Spleen (tissue), 7 donors: ENCODE results near the gene COL5A1.

Experiments
- POLR2AphosphoS5 ChIP-seq, 3 donors: sonication (generic); formaldehyde crosslinking; IDR thresholded peaks; one replicate each; pipeline ENCODE4 v1.5.1; 2017; ENCODE audit warnings: antibody characterized with exemption in 3 of 3
- TF ChIP-seq, protein P1 (sequence below), 11 experiments: fragments of 200-600 bp in 7 of 11; fragments of 450-650 bp in 4 of 11; sonication (generic) in 4 of 11; IDR thresholded peaks in 8 of 11; conservative IDR thresholded peaks in 3 of 11; 1 replicate in 7 of 11; 2 replicates in 4 of 11; pipeline versions ENCODE4 v1.4.0 to v1.8.0; 2016 to 2021; ENCODE audit warnings: antibody characterized with exemption in 11 of 11, inconsistent platforms in 4 of 11, mild to moderate bottlenecking in 1 of 11
- donor health status: DM: no; HTN: no; CAD: no; lungs with moderate emphysema.
- donor health status: DM: no; HTN: no; CAD: no.
- donor health status: DM: no; HTN: no; CAD: no.

GRCh38 chr9:134648701-134649530 is 7.3 kb downstream of the COL5A1 start:
- TF ChIP-seq, protein P1, sequence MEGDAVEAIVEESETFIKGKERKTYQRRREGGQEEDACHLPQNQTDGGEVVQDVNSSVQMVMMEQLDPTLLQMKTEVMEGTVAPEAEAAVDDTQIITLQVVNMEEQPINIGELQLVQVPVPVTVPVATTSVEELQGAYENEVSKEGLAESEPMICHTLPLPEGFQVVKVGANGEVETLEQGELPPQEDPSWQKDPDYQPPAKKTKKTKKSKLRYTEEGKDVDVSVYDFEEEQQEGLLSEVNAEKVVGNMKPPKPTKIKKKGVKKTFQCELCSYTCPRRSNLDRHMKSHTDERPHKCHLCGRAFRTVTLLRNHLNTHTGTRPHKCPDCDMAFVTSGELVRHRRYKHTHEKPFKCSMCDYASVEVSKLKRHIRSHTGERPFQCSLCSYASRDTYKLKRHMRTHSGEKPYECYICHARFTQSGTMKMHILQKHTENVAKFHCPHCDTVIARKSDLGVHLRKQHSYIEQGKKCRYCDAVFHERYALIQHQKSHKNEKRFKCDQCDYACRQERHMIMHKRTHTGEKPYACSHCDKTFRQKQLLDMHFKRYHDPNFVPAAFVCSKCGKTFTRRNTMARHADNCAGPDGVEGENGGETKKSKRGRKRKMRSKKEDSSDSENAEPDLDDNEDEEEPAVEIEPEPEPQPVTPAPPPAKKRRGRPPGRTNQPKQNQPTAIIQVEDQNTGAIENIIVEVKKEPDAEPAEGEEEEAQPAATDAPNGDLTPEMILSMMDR (IDR thresholded peaks at IDR 0.05 in 8 of 11, conservative IDR thresholded peaks at IDR 0.05 in 3 of 11) = no peak
- no peak for TF ChIP-seq POLR2AphosphoS5 (IDR thresholded peaks at IDR 0.05)
